HepG2 (cell line): ENCODE results near the gene SMARCD1. TPM values are rescaled to one million over a fixed set of nuclear protein-coding genes. Genes with fewer than 3 reads are reported as not detected.
A peak's percentile ranks its signal among the peaks of the same experiment; 100 is the strongest.

Experiments used
- CENPBD1 ChIP-seq: sonication (generic); formaldehyde crosslinking; IDR thresholded peaks from 2 replicates; pipeline ENCODE4 v1.8.0; 2022; ENCODE audit warnings: missing genetic modification reagents, low read depth, mild to moderate bottlenecking, borderline replicate concordance
- CREM ChIP-seq, 2 experiments: sonication (generic) in 1 of 2; formaldehyde crosslinking in 1 of 2; IDR thresholded peaks; 2 replicates each; pipeline versions ENCODE4 v1.4.0 to v1.6.1; 2016 to 2020; ENCODE audit warnings: antibody characterized with exemption in 1 of 2, mild to moderate bottlenecking in 1 of 2, missing genetic modification reagents in 1 of 2
- GPN1 ChIP-seq: sonication (generic); formaldehyde crosslinking; IDR thresholded peaks from 2 replicates; pipeline ENCODE4 v1.5.1; 2020; ENCODE audit warnings: missing genetic modification reagents, borderline replicate concordance
- RFX3 ChIP-seq: IDR thresholded peaks from 2 replicates; pipeline ENCODE4 v1.6.1; 2016; ENCODE audit warnings: missing biosample characterization, missing genetic modification reagents
- TRIM24 ChIP-seq: sonication (generic); formaldehyde crosslinking; IDR thresholded peaks from 2 replicates; pipeline ENCODE4 v1.8.0; 2022; ENCODE audit warnings: mild to moderate bottlenecking, missing genetic modification reagents
- UBTF ChIP-seq: sonication (generic); formaldehyde crosslinking; IDR thresholded peaks from 2 replicates; pipeline ENCODE4 v1.4.0; 2020; ENCODE audit warnings: mild to moderate bottlenecking, missing genetic modification reagents
- YEATS4 ChIP-seq: sonication (generic); formaldehyde crosslinking; IDR thresholded peaks from 2 replicates; pipeline ENCODE4 v1.4.0; 2020; ENCODE audit warnings: missing genetic modification reagents, borderline replicate concordance
- ZNF142 ChIP-seq: sonication (generic); formaldehyde crosslinking; IDR thresholded peaks from 2 replicates; pipeline ENCODE4 v1.4.0; 2020; ENCODE audit warnings: missing genetic modification reagents
- ZNF225 ChIP-seq: sonication (generic); formaldehyde crosslinking; IDR thresholded peaks from 2 replicates; pipeline ENCODE4 v1.4.0; 2020; ENCODE audit warnings: mild to moderate bottlenecking, missing genetic modification reagents
- ZNF441 ChIP-seq: sonication (generic); formaldehyde crosslinking; IDR thresholded peaks from 2 replicates; pipeline ENCODE4 v1.7.0; 2021; ENCODE audit warnings: missing genetic modification reagents, borderline replicate concordance
- ZNF510 ChIP-seq: sonication (generic); formaldehyde crosslinking; IDR thresholded peaks from 2 replicates; pipeline ENCODE4 v1.4.0; 2020; ENCODE audit warnings: low read depth, mild to moderate bottlenecking, missing genetic modification reagents
- ZNF710 ChIP-seq: sonication (generic); formaldehyde crosslinking; IDR thresholded peaks from 2 replicates; pipeline ENCODE4 v1.5.0; 2020; ENCODE audit warnings: mild to moderate bottlenecking, missing genetic modification reagents, borderline replicate concordance
- ZNF775 ChIP-seq: sonication (generic); formaldehyde crosslinking; IDR thresholded peaks from 2 replicates; pipeline ENCODE4 v1.4.0; 2020; ENCODE audit warnings: missing genetic modification reagents, mild to moderate bottlenecking, moderate library complexity, borderline replicate concordance
- ZSCAN20 ChIP-seq: sonication (generic); formaldehyde crosslinking; IDR thresholded peaks from 2 replicates; pipeline ENCODE4 v1.4.0; 2020; ENCODE audit warnings: missing genetic modification reagents, mild to moderate bottlenecking, borderline replicate concordance
- polyA plus RNA-seq, 8 experiments: library from polyadenylated mRNA; depleted of rRNA in 3 of 8; stranded (reverse) in 7 of 8; unstranded in 1 of 8; fragments of >200 nt; fragmentation: Illumina TruSeq in 4 of 8; extraction: Trizol in 4 of 8; gene quantifications; 2 replicates each; pipeline versions ENCODE4 v1.2.1 to v1.2.3, GENCODE V29; 2011 to 2016; ENCODE audit warnings: low read depth in 4 of 8, missing spikeins in 1 of 8, mixed read lengths in 1 of 8; ENCODE audit not compliant: insufficient read depth in 1 of 8
- total RNA-seq, 5 experiments: library from RNA; depleted of rRNA; stranded (reverse); fragments of >200 nt; fragmentation: Illumina TruSeq; extraction: Trizol; gene quantifications; 2 replicates each; pipeline ENCODE4 v1.2.3, GENCODE V29; 2016; ENCODE audit warnings: low read depth in 1 of 5

The SMARCD1 gene
- total and polyA plus RNA-seq, 2 of the 13 experiments (the other 11 are each of a cell fraction or from before 2014, with no cell fraction given), result 51.7 to 54.6 TPM

GRCh38 chr12:50074936-50075807, 10.0 kb upstream of the SMARCD1 start (continued):
- TF ChIP-seq ZNF710 (CRISPR knock-in tag), result no peak
- TF ChIP-seq ZSCAN20 (CRISPR knock-in tag), result 0 out of 2 replicates have a peak, but pooled peaks have one; percentile 57
- no peak for TF ChIP-seq TRIM24 (CRISPR knock-in tag)
- peak; percentile 49; the same call in 1 of the 2 replicates for TF ChIP-seq YEATS4 (CRISPR knock-in tag)
- no peak for TF ChIP-seq CENPBD1 (CRISPR knock-in tag)
- TF ChIP-seq CREM (IDR thresholded peaks at IDR 0.05), result no peak
- no peak for TF ChIP-seq CREM (CRISPR knock-in tag; IDR thresholded peaks at IDR 0.05)
- no peak for TF ChIP-seq ZNF142
- no peak for TF ChIP-seq ZNF225 (CRISPR knock-in tag)
- TF ChIP-seq GPN1, result no peak
- TF ChIP-seq ZNF775 (CRISPR knock-in tag), result no peak
- peak; percentile 68; the same call in 1 of the 2 replicates for TF ChIP-seq UBTF (CRISPR knock-in tag)
- TF ChIP-seq RFX3 (CRISPR knock-in tag), result no peak
- no peak for TF ChIP-seq ZNF441 (CRISPR knock-in tag)
- 0 out of 2 replicates have a peak, but pooled peaks have one; percentile 33 for TF ChIP-seq ZNF510 (CRISPR knock-in tag)
